AG04450 (cell line): Measurements from ENCODE around the gene PPM1D. TPM values are rescaled to one million over a fixed set of nuclear protein-coding genes. Genes with fewer than 3 reads are reported as not detected.

Experiments used
- CTCF ChIA-PET: fragments of 300-600, 350-600 bp; formaldehyde crosslinking; extraction: SDS; loops from one replicate; lab custom pipeline; 2022; ENCODE audit warnings: antibody characterized with exemption, inconsistent platforms; lab: Charles Lee
- POLR2A ChIA-PET: fragments of 350-600 bp; formaldehyde crosslinking; extraction: SDS; loops from one replicate; lab custom pipeline; 2021; ENCODE audit warnings: antibody characterized with exemption, inconsistent platforms; lab: Yijun Ruan, JAX
- DNase-seq: peaks from one replicate; pipeline ENCODE4 v3.0.0-alpha.2; 2011; ENCODE audit warnings: low read depth, low spot score
- H3K27ac ChIP-seq: one replicate; pipeline ENCODE4 v1.5.1; 2012; ENCODE audit warnings: low read depth, low read length, control low read depth
- H3K27me3 ChIP-seq: one replicate; pipeline ENCODE4 v1.6.0; 2012; ENCODE audit warnings: low read length; ENCODE audit not compliant: control insufficient read depth, insufficient read depth
- H3K4me3 ChIP-seq: 2 replicates; pipeline ENCODE4 v1.5.1; 2011; ENCODE audit warnings: mild to moderate bottlenecking, low read depth, low read length, control low read depth
- H3K9me3 ChIP-seq: 2 replicates; pipeline ENCODE4 v1.5.1; 2012; ENCODE audit warnings: low read length; ENCODE audit not compliant: control insufficient read depth, insufficient read depth
- CTCF ChIP-seq: IDR thresholded peaks from 2 replicates; pipeline ENCODE4 v1.5.1; 2011; ENCODE audit warnings: low read depth, low read length, control low read depth, inconsistent platforms
- polyA plus RNA-seq: library from polyadenylated mRNA; depleted of rRNA; stranded (reverse); fragments of >200 nt; gene quantifications from 2 replicates; pipeline ENCODE4 v1.2.3, GENCODE V29; 2011

PPM1D gene
- polyA plus RNA-seq, 1 experiment: 12.2 TPM

- no peaks in the 10 kb centered on the region for H3K27me3 ChIP-seq
- H3K9me3 ChIP-seq: no peaks in the 10 kb centered on the region; the same call in 1 of the 2 replicates
- ChIA-PET CTCF (interaction anchor here (0.5 to 1.0 kb wide), 4 partner anchors 37 to 90 kb away, joined by 3 to 5 read pairs (median 3); no protein-coding TSS in a partner anchor), POLR2A (no interaction called here)
- no peak for DNase-seq
- no peak overlapping the region for H3K4me3 ChIP-seq
- no peak overlapping the region for H3K27ac ChIP-seq
- no peak for TF ChIP-seq CTCF
These were observed 34.8 kb upstream of the PPM1D start for GRCh38 chr17:60565233-60565632.

DNA sequence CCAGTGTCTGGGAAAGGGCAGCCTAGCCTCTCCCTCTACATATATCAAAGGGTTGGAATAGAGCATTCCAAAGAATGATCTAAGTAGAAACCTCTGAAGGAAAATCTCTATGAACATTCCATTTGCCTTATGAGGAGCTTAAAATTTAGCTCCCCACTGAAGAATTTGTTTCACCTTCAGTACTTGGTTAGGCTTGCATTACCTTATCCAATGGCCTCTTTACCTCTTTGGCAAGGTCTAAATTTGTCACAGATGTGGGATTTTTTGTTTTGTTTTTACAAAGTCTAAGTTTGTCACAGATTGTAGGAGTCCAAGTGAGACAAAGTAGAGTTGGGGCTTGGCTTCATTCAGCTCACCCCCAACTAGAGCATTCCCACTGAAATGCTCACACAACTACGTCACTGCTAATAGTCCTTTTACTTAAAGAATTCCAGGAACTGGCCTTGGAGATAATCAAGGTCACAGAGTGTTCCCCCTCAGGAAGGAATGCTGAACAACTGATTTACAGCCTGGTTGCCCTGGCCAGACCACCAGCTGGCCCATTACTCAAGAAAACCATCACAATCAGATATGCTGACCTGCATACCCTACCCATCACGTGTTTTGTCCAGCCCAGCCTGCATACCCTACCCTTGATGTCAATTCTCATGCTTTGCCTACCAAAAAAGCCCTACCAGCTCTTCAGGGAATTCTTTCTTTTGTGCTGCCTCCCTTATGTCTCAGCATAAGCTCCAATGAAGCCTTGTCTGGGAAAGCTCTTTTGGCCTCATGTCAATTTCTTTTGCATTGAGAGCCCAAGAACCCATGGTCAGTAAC, 26.5 kb upstream of the PPM1D start:
- Histone ChIP-seq H3K27me3 (no peaks in the 10 kb centered on the region), H3K27ac (peak overlapping the region; percentile 65), H3K4me3 (no peak overlapping the region), H3K9me3 (no peaks in the 10 kb centered on the region)
- TF ChIP-seq CTCF: peak; percentile 17; the same call in 1 of the 2 replicates
- POLR2A ChIA-PET: interaction anchor here (1.2 to 1.7 kb wide), 4 partner anchors 26 to 47 kb away, joined by 3 to 10 read pairs (median 5); partner anchors contain the start of genes APPBP2 and PPM1D
- DNase-seq: peak; percentile 29
- CTCF ChIA-PET: interaction anchor here (0.6 to 1.4 kb wide), 5 partner anchors 9 to 65 kb away, joined by 3 to 6 read pairs (median 4); no protein-coding TSS in a partner anchor

DNA sequence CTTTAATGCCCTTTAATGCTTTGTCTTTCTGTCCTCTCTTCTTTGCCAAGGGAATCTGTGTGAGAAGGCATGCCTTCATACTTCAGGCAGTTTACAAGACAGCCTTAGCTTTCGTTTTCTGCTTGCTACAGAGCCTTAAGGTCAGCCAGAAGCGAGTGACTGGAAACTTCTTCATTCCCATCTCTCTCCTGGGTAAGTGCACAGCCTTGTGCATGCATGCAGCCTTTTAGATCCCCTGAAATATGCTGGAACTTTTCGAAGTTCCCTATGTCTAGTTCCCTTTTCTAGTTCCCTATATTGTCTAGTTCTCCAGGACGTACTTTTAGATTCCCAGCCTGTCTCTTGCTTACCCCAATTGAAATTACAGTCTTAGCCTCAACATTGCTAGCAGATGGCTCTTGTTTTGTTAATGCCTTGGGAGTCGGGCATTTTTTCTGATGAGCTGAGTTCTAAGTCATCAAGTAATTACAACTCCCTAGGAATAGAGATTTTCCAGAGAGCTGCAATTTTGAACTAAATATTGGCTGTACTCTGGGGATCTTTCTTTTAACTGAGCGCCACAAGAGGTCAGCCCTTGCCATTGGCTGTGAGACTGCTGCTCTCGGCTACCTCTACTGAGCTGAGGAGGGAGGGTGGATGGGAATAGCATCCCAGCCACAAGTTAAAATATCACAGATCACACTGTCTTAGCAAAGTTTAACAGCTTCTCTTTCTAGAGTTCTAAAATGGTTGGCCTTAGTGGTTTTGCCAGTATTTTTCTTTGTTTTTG, 22.7 kb upstream of the PPM1D start:
- peak; percentile 13; the same call in 1 of the 2 replicates for TF ChIP-seq CTCF
- peak overlapping the region; percentile 33 for H3K4me3 ChIP-seq
- CTCF ChIA-PET: interaction anchor here (0.6 to 3.5 kb wide), 9 partner anchors 8 to 363 kb away, joined by 3 to 21 read pairs (median 6); partner anchors contain the start of gene PPM1D
- H3K27me3 ChIP-seq: no peaks in the 10 kb centered on the region
- H3K27ac ChIP-seq: no peak overlapping the region
- no peak for DNase-seq
- POLR2A ChIA-PET: interaction anchor here (1.2 to 1.7 kb wide), 2 partner anchors 23 to 51 kb away, joined by 5 to 9 read pairs; partner anchors contain the start of genes APPBP2 and PPM1D
- no peaks in the 10 kb centered on the region for H3K9me3 ChIP-seq

- no peak for DNase-seq
- H3K4me3 ChIP-seq: no peak overlapping the region
- POLR2A ChIA-PET: interaction anchor here (0.7 to 2.2 kb wide), 2 partner anchors 21 to 109 kb away, joined by 4 to 7 read pairs; partner anchors contain the start of gene PPM1D
- no peaks in the 10 kb centered on the region for H3K9me3 ChIP-seq
- TF ChIP-seq CTCF: no peak
- H3K27ac ChIP-seq: no peak overlapping the region
- CTCF ChIA-PET: interaction anchor here (0.7 to 3.5 kb wide), 4 partner anchors 10 to 115 kb away, joined by 4 to 21 read pairs (median 6); no protein-coding TSS in a partner anchor
- no peaks in the 10 kb centered on the region for H3K27me3 ChIP-seq
These were observed 20.9 kb upstream of the PPM1D start for GRCh38 chr17:60579090-60579489.
